ENCODE data around the gene KRTAP12-2. TPM values are rescaled to one million over a fixed set of nuclear protein-coding genes. Genes with fewer than 3 reads are reported as not detected.

The KRTAP12-2 gene
- total RNA-seq, 1 donor from 2014 or later: not detected

DNA sequence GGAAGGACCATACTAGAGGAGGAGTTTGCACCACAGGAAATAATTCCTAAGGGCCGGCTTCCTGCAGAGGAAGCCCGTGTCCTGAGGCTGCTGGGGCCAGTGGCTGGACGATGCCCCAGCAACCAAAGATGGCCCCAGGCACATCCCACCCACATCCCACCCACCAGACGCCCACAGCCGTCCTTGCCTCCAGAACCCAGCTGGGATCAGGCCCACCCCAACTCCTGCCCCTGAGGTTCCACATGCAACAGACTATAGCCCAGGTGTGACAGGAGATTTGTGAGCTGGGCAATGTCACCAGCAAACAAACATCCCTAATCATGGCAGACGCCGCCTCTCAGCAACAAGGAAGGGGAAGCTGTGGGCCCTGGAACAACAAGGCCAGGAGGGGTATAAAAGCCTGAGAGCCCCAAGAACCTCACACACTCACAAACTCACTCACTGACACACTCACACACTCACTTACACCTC is 40.0 kb downstream of the KRTAP12-2 start, which contains the start of gene KRTAP10-9:
TSS of gene KRTAP10-9 (plus strand) at position 421 of the 471 bp plus-strand sequence. CDS start 79 bp downstream, outside the sequence.
- Mint-ChIP-seq H3K9me3 (peaks cover 26% of the 10 kb centered on the region), H3K27ac (no peak within 1 kb of the TSS), H3K4me3 (no peak within 1 kb of the TSS), H3K27me3 (no peaks in the 10 kb centered on the region), H3K4me1 (ENCODE audit: unreplicated experiment) (no peaks in the 10 kb centered on the region), H3K36me3 (no peaks in the 10 kb centered on the region)
- TF ChIP-seq CTCF (conservative IDR thresholded peaks at IDR 0.05): no peak
- DNase-seq (ENCODE audit: extremely low spot score, unreplicated experiment): no peak

DNA sequence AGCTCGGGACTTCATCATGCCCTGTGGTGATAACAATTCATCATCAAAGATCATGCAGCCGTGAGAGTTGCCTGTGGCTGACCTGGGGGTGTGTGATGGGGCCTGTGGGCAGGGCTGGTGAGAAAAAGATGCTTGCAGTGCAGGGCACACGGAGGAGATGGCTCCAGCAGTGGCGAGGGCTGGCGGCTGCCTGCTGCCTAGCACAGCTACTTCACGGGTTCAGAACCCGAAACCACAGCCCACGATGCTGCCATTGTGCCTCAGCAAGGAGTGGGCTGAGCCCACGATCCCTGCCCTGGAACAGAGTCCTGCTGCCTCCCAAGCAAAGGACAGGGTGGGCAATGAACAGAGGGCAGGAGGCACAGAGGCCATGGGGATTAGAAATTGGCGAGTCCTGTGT is 40.5 kb downstream of the KRTAP12-2 start:
- TF ChIP-seq CTCF (conservative IDR thresholded peaks at IDR 0.05): no peak
- Mint-ChIP-seq H3K4me1 (ENCODE audit: unreplicated experiment) (no peaks in the 10 kb centered on the region), H3K36me3 (no peaks in the 10 kb centered on the region), H3K27me3 (no peaks in the 10 kb centered on the region), H3K9me3 (peaks cover 22% of the 10 kb centered on the region), H3K4me3 (no peak overlapping the region), H3K27ac (no peak overlapping the region)
- no peak for DNase-seq (ENCODE audit: extremely low spot score, unreplicated experiment)

DNA sequence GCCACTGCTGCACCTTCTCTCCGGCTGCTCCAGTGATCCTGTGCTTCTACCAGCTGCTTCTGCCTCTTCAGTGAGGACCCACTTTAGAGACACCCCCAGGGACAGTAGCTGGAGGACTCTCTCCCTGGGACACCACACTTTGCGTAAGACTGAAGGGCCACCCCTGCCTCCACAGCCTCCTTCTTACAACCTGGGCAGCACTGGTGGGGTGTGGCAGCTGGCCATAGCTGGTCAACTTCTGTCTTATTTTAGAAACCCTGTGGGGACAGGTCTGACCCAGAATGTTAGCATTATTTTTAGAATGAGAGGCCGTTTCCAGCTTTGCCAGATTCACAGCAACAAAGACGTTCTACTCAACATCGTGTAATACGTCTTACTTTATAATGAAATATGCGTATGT is 41.0 kb downstream of the KRTAP12-2 start:
- peaks cover 17% of the 10 kb centered on the region for H3K9me3 Mint-ChIP-seq
- no peak overlapping the region for H3K27ac Mint-ChIP-seq
- H3K4me1 Mint-ChIP-seq (ENCODE audit: unreplicated experiment): no peaks in the 10 kb centered on the region
- H3K27me3 Mint-ChIP-seq: no peaks in the 10 kb centered on the region
- no peak for DNase-seq (ENCODE audit: extremely low spot score, unreplicated experiment)
- no peaks in the 10 kb centered on the region for H3K36me3 Mint-ChIP-seq
- TF ChIP-seq CTCF (conservative IDR thresholded peaks at IDR 0.05): no peak
- no peak overlapping the region for H3K4me3 Mint-ChIP-seq

GRCh38 chr21:44623575-44623974 is 43.2 kb downstream of the KRTAP12-2 start:
- no peak for DNase-seq (ENCODE audit: extremely low spot score, unreplicated experiment)
- peaks cover 14% of the 10 kb centered on the region for H3K9me3 Mint-ChIP-seq
- no peaks in the 10 kb centered on the region for H3K4me1 Mint-ChIP-seq (ENCODE audit: unreplicated experiment)
- no peak overlapping the region for H3K4me3 Mint-ChIP-seq
- no peaks in the 10 kb centered on the region for H3K36me3 Mint-ChIP-seq
- H3K27ac Mint-ChIP-seq: no peak overlapping the region
- TF ChIP-seq CTCF (conservative IDR thresholded peaks at IDR 0.05): no peak
- H3K27me3 Mint-ChIP-seq: no peaks in the 10 kb centered on the region

GRCh38 chr21:44619886-44620285 is 46.8 kb downstream of the KRTAP12-2 start:
- H3K27ac Mint-ChIP-seq: no peak overlapping the region
- no peak for TF ChIP-seq CTCF (conservative IDR thresholded peaks at IDR 0.05)

GRCh38 chr21:44618909-44619308 is 47.8 kb downstream of the KRTAP12-2 start:
- peaks cover 7% of the 10 kb centered on the region for H3K9me3 Mint-ChIP-seq
- no peak for TF ChIP-seq CTCF (conservative IDR thresholded peaks at IDR 0.05)
- H3K27ac Mint-ChIP-seq: no peak overlapping the region
- no peaks in the 10 kb centered on the region for H3K36me3 Mint-ChIP-seq
- H3K4me3 Mint-ChIP-seq: no peak overlapping the region
- peaks cover 6% of the 10 kb centered on the region for H3K27me3 Mint-ChIP-seq
- no peak for DNase-seq (ENCODE audit: extremely low spot score, unreplicated experiment)
- H3K4me1 Mint-ChIP-seq (ENCODE audit: unreplicated experiment): no peaks in the 10 kb centered on the region

More at GRCh38 chr21:44619886-44620285, 46.8 kb downstream of the KRTAP12-2 start:
- Mint-ChIP-seq H3K27me3 (peaks cover 3% of the 10 kb centered on the region), H3K4me1 (ENCODE audit: unreplicated experiment) (no peaks in the 10 kb centered on the region), H3K4me3 (no peak overlapping the region), H3K36me3 (no peaks in the 10 kb centered on the region), H3K9me3 (peaks cover 14% of the 10 kb centered on the region)
- no peak for DNase-seq (ENCODE audit: extremely low spot score, unreplicated experiment)
